Measurements from ENCODE around the gene NAA16. TPM values are rescaled to one million over a fixed set of nuclear protein-coding genes. Genes with fewer than 3 reads are reported as not detected.
"Not testable (repeated sequence)": the region's sequence is repeated elsewhere in the genome, so short reads cannot be mapped to it uniquely, and the experiment has no call there.

Gene NAA16
- total and polyA plus RNA-seq, 9 donors: 14.5 to 31.1 (median 25.9) TPM

DNA sequence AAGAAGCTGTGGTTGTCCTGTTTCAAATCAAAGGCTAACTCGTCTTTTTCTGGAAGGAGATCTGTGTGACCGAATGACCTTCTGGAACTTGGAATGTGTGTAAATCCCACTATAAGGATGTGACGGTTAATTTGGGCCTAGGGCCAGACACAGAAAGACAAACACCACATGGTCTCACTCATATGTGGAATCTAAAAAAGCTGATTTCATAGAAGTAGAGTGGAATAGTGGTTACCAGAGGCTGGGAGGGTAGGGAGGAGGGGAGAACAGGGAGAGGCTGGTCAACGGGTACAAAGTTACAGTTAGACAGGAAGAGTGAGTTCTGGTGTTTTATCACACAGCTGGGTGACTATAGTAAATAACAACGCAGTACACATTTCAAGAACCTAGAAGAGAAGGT is 107.0 kb downstream of the NAA16 start:
- H3K4me1 ChIP-seq (ENCODE audit: insufficient read depth): no peaks in the 10 kb centered on the region
- no peak overlapping the region for H3K4me3 ChIP-seq
- no peaks in the 10 kb centered on the region for H3K36me3 ChIP-seq
- no peaks in the 10 kb centered on the region for H3K9me3 ChIP-seq
- 14 to 24% (median 15%) methylated on average over 5 of the region's 5 CpGs for WGBS, 3 donors
- H3K27ac ChIP-seq: no peak overlapping the region
- TF ChIP-seq POLR2A (IDR thresholded peaks at IDR 0.05) (no peak), EP300 (IDR thresholded peaks at IDR 0.05) (no peak)
- TF ChIP-seq, protein P1, sequence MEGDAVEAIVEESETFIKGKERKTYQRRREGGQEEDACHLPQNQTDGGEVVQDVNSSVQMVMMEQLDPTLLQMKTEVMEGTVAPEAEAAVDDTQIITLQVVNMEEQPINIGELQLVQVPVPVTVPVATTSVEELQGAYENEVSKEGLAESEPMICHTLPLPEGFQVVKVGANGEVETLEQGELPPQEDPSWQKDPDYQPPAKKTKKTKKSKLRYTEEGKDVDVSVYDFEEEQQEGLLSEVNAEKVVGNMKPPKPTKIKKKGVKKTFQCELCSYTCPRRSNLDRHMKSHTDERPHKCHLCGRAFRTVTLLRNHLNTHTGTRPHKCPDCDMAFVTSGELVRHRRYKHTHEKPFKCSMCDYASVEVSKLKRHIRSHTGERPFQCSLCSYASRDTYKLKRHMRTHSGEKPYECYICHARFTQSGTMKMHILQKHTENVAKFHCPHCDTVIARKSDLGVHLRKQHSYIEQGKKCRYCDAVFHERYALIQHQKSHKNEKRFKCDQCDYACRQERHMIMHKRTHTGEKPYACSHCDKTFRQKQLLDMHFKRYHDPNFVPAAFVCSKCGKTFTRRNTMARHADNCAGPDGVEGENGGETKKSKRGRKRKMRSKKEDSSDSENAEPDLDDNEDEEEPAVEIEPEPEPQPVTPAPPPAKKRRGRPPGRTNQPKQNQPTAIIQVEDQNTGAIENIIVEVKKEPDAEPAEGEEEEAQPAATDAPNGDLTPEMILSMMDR (IDR thresholded peaks at IDR 0.05): no peak
- no peak for DNase-seq
- no peaks in the 10 kb centered on the region for H3K27me3 ChIP-seq
- intact Hi-C loops (cut with DNase I): no loop called here

GRCh38 chr13:41418731-41419130 is 107.7 kb downstream of the NAA16 start:
- 87 to 94% (median 93%) methylated on average over 2 of the region's 2 CpGs for WGBS, 3 donors
- no peaks in the 10 kb centered on the region for H3K27me3 ChIP-seq

GRCh38 chr13:41419206-41419605 is 108.1 kb downstream of the NAA16 start:
- no peaks in the 10 kb centered on the region for H3K27me3 ChIP-seq
- no peak overlapping the region for H3K4me3 ChIP-seq
- no peaks in the 10 kb centered on the region for H3K4me1 ChIP-seq (ENCODE audit: insufficient read depth)
- H3K36me3 ChIP-seq: no peaks in the 10 kb centered on the region
- no peaks in the 10 kb centered on the region for H3K9me3 ChIP-seq
- no peak overlapping the region for H3K27ac ChIP-seq
- DNase-seq: no peak
- 4 to 23% (median 13%) methylated on average over 1 of the region's 1 CpG for WGBS, 3 donors
- TF ChIP-seq POLR2A (IDR thresholded peaks at IDR 0.05) (no peak), EP300 (IDR thresholded peaks at IDR 0.05) (no peak)
- TF ChIP-seq, protein P1 (IDR thresholded peaks at IDR 0.05): no peak
- intact Hi-C loops (cut with DNase I): no loop called here

More at GRCh38 chr13:41418731-41419130, 107.7 kb downstream of the NAA16 start:
- no peaks in the 10 kb centered on the region for H3K36me3 ChIP-seq
- no peak overlapping the region for H3K27ac ChIP-seq
- TF ChIP-seq, protein P1 (IDR thresholded peaks at IDR 0.05): no peak
- TF ChIP-seq POLR2A (IDR thresholded peaks at IDR 0.05) (no peak), EP300 (IDR thresholded peaks at IDR 0.05) (no peak)
- H3K4me3 ChIP-seq: no peak overlapping the region
- no peak for DNase-seq
- no peaks in the 10 kb centered on the region for H3K9me3 ChIP-seq
- intact Hi-C loops (cut with DNase I): no loop called here
- no peaks in the 10 kb centered on the region for H3K4me1 ChIP-seq (ENCODE audit: insufficient read depth)

- Histone ChIP-seq H3K27me3 (no peaks in the 10 kb centered on the region), H3K4me1 (ENCODE audit: insufficient read depth) (no peaks in the 10 kb centered on the region), H3K9me3 (no peaks in the 10 kb centered on the region), H3K36me3 (no peaks in the 10 kb centered on the region), H3K27ac (no peak overlapping the region), H3K4me3 (no peak overlapping the region)
- DNase-seq: no peak
- intact Hi-C loops (cut with DNase I): no loop called here
- TF ChIP-seq EP300 (IDR thresholded peaks at IDR 0.05) (no peak), POLR2A (IDR thresholded peaks at IDR 0.05) (no peak)
- TF ChIP-seq, protein P1 (IDR thresholded peaks at IDR 0.05): no peak
- WGBS, 3 donors: 78 to 86% (median 78%) methylated on average over 4 of the region's 4 CpGs
Observed at GRCh38 chr13:41420146-41420545, 109.1 kb downstream of the NAA16 start.

DNA sequence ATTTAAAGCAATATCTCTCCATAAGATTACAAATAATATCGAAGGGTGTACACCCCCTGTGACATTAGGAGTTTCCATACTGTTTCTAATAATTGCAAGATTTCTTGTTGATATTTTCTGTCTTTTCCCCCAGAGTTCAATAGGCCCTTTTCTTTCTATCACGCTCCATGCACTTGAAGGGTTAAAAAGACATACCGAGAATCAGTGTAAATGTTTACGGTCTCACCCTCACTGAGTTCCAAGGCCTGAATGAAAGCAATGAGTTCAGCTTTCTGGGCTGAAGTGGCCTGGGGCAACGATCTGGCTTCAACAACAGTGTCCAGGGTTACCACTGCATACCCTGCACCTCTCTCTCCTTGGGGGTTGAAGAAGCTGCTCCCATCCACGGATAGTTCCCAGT is 110.3 kb downstream of the NAA16 start:
- not testable (repeated sequence) for H3K36me3 ChIP-seq
- WGBS, 3 donors: 54 to 69% (median 62%) methylated on average over 6 of the region's 6 CpGs

DNA sequence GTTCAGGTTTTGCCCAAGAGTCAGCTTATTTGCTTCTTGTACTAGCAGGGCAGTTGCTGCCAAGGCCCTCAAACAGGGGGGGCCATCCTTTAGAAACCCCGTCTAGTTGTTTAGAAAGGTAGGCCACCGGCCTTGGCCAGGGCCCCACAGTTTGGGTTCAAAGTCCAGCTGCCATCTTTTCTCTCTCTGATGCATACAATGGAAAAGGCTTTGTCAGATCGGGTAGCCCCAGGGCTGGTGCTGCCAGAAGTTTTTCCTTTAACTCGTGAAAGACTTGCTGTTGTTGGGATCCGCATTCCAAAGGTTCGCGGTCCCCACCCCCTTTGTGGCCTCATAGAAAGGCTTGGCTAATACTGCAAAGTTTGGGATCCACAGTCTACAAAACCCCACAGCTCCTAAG is 110.9 kb downstream of the NAA16 start:
- WGBS, 3 donors: 73 to 79% (median 77%) methylated on average over 7 of the region's 7 CpGs
- H3K27me3 ChIP-seq; H3K27ac ChIP-seq; intact Hi-C loops (cut with DNase I); H3K36me3 ChIP-seq; H3K4me3 ChIP-seq; H3K9me3 ChIP-seq; DNase-seq; H3K4me1 ChIP-seq (ENCODE audit: insufficient read depth): not testable (repeated sequence)

More for the DNA sequence above, 110.3 kb downstream of the NAA16 start:
- H3K9me3 ChIP-seq; intact Hi-C loops (cut with DNase I); H3K4me3 ChIP-seq; H3K4me1 ChIP-seq (ENCODE audit: insufficient read depth); H3K27ac ChIP-seq; H3K27me3 ChIP-seq; DNase-seq: not testable (repeated sequence)

DNA sequence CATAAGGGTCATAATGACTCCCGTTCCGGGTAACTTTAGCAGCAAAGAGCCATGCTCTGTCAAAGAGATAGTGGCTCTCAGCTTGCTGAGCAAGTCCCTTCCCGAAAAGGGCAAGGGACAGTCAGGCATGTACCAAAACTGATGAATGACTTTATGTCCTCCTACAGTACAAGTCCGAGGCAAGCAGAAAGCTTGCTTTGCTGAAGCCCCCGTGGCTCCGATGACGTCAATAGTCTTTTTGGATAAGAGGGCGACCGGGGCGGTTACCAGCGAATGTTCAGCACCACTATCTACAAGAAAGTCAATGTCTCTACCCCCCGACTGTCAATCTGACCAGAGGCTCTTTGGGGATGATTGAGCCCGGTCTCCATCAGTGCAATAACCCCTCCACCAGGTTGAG is 112.2 kb downstream of the NAA16 start:
- WGBS, 3 donors: 81 to 85% (median 83%) methylated on average over 13 of the region's 13 CpGs
- intact Hi-C loops (cut with DNase I): not testable (repeated sequence)

DNA sequence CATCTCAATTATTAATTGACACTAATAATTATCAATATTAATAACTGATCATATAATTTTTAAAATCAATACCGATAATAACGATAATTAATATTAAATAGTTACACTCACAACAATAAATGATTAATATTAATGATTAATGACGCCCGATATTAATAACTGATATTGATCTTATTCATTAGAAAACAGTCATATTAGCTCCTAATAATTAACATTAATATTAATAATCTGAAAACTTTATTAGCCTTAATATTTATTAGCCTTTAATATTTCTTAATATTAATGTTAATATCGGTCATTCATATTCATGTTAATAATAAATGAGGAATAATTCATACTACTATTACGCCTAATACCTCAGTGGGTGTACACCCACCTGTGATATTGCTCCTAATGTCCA is 113.6 kb downstream of the NAA16 start:
- H3K27me3 ChIP-seq: not testable (repeated sequence)
- WGBS, 3 donors: 95 to 97% (median 96%) methylated on average over 6 of the region's 6 CpGs

More for the DNA sequence above, 112.2 kb downstream of the NAA16 start:
- not testable (repeated sequence) for H3K4me3 ChIP-seq; H3K9me3 ChIP-seq; H3K4me1 ChIP-seq (ENCODE audit: insufficient read depth); H3K27ac ChIP-seq; H3K27me3 ChIP-seq; H3K36me3 ChIP-seq; DNase-seq

More for the DNA sequence above, 113.6 kb downstream of the NAA16 start:
- H3K36me3 ChIP-seq; H3K4me3 ChIP-seq; intact Hi-C loops (cut with DNase I); H3K4me1 ChIP-seq (ENCODE audit: insufficient read depth); H3K9me3 ChIP-seq; DNase-seq; H3K27ac ChIP-seq: not testable (repeated sequence)
